OCI-LY1 (cell line): ENCODE measurements around the gene NLN.

ENCODE experiments used
- EZH2 ChIP-seq: fragments of 200-600 bp; sonication (generic), shearing (Covaris generic); IDR thresholded peaks from 2 replicates; pipeline ENCODE4 v1.8.0; 2017; ENCODE audit warnings: borderline replicate concordance, mixed run types, mild to moderate bottlenecking, antibody characterized with exemption, low read length, moderate library complexity, mixed read lengths
- TF ChIP-seq, protein P1 (sequence below): fragments of 200-600 bp; sonication (generic), shearing (Covaris generic); IDR thresholded peaks from 2 replicates; pipeline ENCODE4 v1.5.1; 2017; ENCODE audit warnings: mild to moderate bottlenecking, antibody characterized with exemption, low read length, moderate library complexity, mixed read lengths

DNA sequence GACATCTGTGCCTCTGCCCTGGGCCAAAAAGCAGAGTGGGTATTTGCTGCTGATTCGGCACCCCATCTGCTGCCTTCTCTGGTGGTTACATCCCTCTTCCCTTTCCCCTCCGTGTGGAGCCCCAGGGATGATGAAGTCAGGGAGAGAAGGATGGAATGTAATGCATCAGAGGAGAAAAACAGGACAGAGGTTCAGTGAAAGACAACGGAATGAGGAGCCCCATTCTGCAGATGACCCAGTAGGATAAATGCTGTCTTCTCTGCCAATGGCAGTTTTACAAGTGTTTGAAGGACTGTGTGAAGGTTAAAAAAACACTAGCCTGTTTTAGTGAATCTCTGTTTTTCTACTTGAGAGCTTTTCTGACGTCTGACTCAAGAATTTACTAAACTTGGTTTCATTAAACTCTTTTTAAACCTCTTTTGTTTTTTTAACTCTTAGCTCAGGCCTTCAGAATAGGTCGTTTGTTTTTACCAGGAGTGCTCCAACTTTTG lies 86.3 kb downstream of the NLN start:
- TF ChIP-seq, protein P1, sequence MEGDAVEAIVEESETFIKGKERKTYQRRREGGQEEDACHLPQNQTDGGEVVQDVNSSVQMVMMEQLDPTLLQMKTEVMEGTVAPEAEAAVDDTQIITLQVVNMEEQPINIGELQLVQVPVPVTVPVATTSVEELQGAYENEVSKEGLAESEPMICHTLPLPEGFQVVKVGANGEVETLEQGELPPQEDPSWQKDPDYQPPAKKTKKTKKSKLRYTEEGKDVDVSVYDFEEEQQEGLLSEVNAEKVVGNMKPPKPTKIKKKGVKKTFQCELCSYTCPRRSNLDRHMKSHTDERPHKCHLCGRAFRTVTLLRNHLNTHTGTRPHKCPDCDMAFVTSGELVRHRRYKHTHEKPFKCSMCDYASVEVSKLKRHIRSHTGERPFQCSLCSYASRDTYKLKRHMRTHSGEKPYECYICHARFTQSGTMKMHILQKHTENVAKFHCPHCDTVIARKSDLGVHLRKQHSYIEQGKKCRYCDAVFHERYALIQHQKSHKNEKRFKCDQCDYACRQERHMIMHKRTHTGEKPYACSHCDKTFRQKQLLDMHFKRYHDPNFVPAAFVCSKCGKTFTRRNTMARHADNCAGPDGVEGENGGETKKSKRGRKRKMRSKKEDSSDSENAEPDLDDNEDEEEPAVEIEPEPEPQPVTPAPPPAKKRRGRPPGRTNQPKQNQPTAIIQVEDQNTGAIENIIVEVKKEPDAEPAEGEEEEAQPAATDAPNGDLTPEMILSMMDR, result no peak
- no peak for TF ChIP-seq EZH2
